ENCODE results near the gene AK5. TPM values are rescaled to one million over a fixed set of nuclear protein-coding genes. Genes with fewer than 3 reads are reported as not detected.

The AK5 gene
- total and polyA plus RNA-seq, 4 donors, result 0.06 to 3.0 (median 0.15) TPM; not detected in 1

GRCh38 chr1:77373702-77374101 is 91.9 kb downstream of the AK5 start:
- 98% methylated on average over 3 of the region's 3 CpGs for WGBS, 2 donors
- ATAC-seq (ENCODE audit: insufficient read depth, low FRiP score), result no peak

GRCh38 chr1:77375541-77375940 is 93.7 kb downstream of the AK5 start:
- 56 to 83% methylated on average over 2 of the region's 2 CpGs for WGBS, 2 donors
- Histone ChIP-seq H3K27me3 (ENCODE audit: control insufficient read depth in 3 of 3, insufficient read depth in 3 of 3, low read length in 2 of 3) (no peaks in the 10 kb centered on the region), H3K36me3 (ENCODE audit: control insufficient read depth in 4 of 4, insufficient read depth in 4 of 4, low read length in 4 of 4) (no peaks in the 10 kb centered on the region), H3K4me1 (ENCODE audit: control insufficient read depth in 5 of 5, insufficient read depth in 5 of 5, low read length in 5 of 5) (no peaks in the 10 kb centered on the region), H3K4me3 (no peak overlapping the region), H3K9ac (ENCODE audit: insufficient read depth in 1 of 2, low read length in 2 of 2) (no peak overlapping the region), H3K9me3 (ENCODE audit: control insufficient read depth in 4 of 4, insufficient read depth in 3 of 4, low read length in 3 of 4) (peaks cover 0 to 1% (median 0%) of the 10 kb centered on the region in 4 donors), H3K27ac (ENCODE audit: low read depth in 1 of 2, low read length in 1 of 2) (no peak overlapping the region)
- DNase-seq (no peak), ATAC-seq (ENCODE audit: insufficient read depth, low FRiP score) (no peak)
- TF ChIP-seq CTCF (IDR thresholded peaks at IDR 0.05; ENCODE audit: control extremely low read depth, extremely low read depth), result no peak

More at GRCh38 chr1:77373702-77374101, 91.9 kb downstream of the AK5 start:
- H3K4me1 ChIP-seq (ENCODE audit: control insufficient read depth in 5 of 5, insufficient read depth in 5 of 5, low read length in 5 of 5), result no peaks in the 10 kb centered on the region
- DNase-seq, result no peak
- no peaks in the 10 kb centered on the region for H3K36me3 ChIP-seq (ENCODE audit: control insufficient read depth in 4 of 4, insufficient read depth in 4 of 4, low read length in 4 of 4)
- no peaks in the 10 kb centered on the region for H3K27me3 ChIP-seq (ENCODE audit: control insufficient read depth in 3 of 3, insufficient read depth in 3 of 3, low read length in 2 of 3)
- no peak overlapping the region for H3K27ac ChIP-seq (ENCODE audit: low read depth in 1 of 2, low read length in 1 of 2)
- no peak for TF ChIP-seq CTCF (IDR thresholded peaks at IDR 0.05; ENCODE audit: control extremely low read depth, extremely low read depth)
- H3K4me3 ChIP-seq, result no peak overlapping the region
- H3K9ac ChIP-seq (ENCODE audit: insufficient read depth in 1 of 2, low read length in 2 of 2), result no peak overlapping the region
- H3K9me3 ChIP-seq (ENCODE audit: control insufficient read depth in 4 of 4, insufficient read depth in 3 of 4, low read length in 3 of 4), result peaks cover 0 to 1% (median 0%) of the 10 kb centered on the region in 4 donors

- WGBS, 2 donors, result 67 to 82% methylated on average over 4 of the region's 4 CpGs
- H3K4me1 ChIP-seq (ENCODE audit: control insufficient read depth in 5 of 5, insufficient read depth in 5 of 5, low read length in 5 of 5), result no peaks in the 10 kb centered on the region
Observed at GRCh38 chr1:77375990-77376389, 94.2 kb downstream of the AK5 start.

More at GRCh38 chr1:77375990-77376389, 94.2 kb downstream of the AK5 start:
- no peak overlapping the region for H3K27ac ChIP-seq (ENCODE audit: low read depth in 1 of 2, low read length in 1 of 2)
- H3K27me3 ChIP-seq (ENCODE audit: control insufficient read depth in 3 of 3, insufficient read depth in 3 of 3, low read length in 2 of 3), result no peaks in the 10 kb centered on the region
- H3K4me3 ChIP-seq, result no peak overlapping the region
- no peaks in the 10 kb centered on the region for H3K9me3 ChIP-seq (ENCODE audit: control insufficient read depth in 4 of 4, insufficient read depth in 3 of 4, low read length in 3 of 4)
- no peak for TF ChIP-seq CTCF (IDR thresholded peaks at IDR 0.05; ENCODE audit: control extremely low read depth, extremely low read depth)
- ATAC-seq (ENCODE audit: insufficient read depth, low FRiP score) (no peak), DNase-seq (no peak)
- H3K36me3 ChIP-seq (ENCODE audit: control insufficient read depth in 4 of 4, insufficient read depth in 4 of 4, low read length in 4 of 4), result no peaks in the 10 kb centered on the region
- H3K9ac ChIP-seq (ENCODE audit: insufficient read depth in 1 of 2, low read length in 2 of 2), result no peak overlapping the region

Data from lung (tissue), 12 donors.